PFSK-1 (cell line): ENCODE measurements around the gene TRIM43B.

Source experiments
- POLR2AphosphoS5 ChIP-seq: IDR thresholded peaks from 2 replicates; pipeline ENCODE4 v1.6.1; 2012; ENCODE audit warnings: low read depth, mild to moderate bottlenecking, control low read depth, low read length, moderate library complexity
- SIN3A ChIP-seq: IDR thresholded peaks from 2 replicates; pipeline ENCODE4 v1.6.1; 2012; ENCODE audit warnings: mild to moderate bottlenecking, low read length, moderate library complexity, borderline replicate concordance; ENCODE audit not compliant: insufficient read depth
- TAF1 ChIP-seq: IDR thresholded peaks from 2 replicates; pipeline ENCODE4 v1.6.1; 2012; ENCODE audit warnings: low read length, control low read depth, borderline replicate concordance; ENCODE audit not compliant: insufficient read depth
- TF ChIP-seq, protein P1 (sequence below), 2 experiments: IDR thresholded peaks; 2 replicates each; pipeline versions ENCODE4 v1.6.1 to v1.8.0; 2011 to 2012; ENCODE audit warnings: low read depth in 2 of 2, low read length in 2 of 2, control low read depth in 1 of 2, inconsistent platforms in 1 of 2, mild to moderate bottlenecking in 1 of 2, moderate library complexity in 1 of 2; ENCODE audit not compliant: insufficient read depth in 1 of 2

DNA sequence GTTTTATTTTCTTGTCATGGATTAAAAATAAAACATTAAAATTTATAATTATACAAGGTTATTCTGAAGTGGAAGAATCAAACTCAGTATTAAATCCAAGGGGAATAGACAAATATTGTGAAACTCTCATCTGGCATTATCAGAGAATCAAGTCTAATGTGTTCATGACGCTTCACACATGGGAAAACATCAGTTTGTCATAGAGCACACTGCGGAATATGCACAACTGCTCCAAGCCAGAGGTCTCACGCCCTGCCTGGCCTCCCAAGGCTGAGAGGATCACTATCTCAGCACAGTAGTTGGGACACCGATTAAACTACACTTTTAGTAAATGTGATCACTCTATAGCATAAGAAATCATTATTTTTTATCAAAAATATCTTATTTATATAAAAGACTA, 20.7 kb upstream of the TRIM43B start:
- TF ChIP-seq TAF1: no peak
- TF ChIP-seq, protein P1, sequence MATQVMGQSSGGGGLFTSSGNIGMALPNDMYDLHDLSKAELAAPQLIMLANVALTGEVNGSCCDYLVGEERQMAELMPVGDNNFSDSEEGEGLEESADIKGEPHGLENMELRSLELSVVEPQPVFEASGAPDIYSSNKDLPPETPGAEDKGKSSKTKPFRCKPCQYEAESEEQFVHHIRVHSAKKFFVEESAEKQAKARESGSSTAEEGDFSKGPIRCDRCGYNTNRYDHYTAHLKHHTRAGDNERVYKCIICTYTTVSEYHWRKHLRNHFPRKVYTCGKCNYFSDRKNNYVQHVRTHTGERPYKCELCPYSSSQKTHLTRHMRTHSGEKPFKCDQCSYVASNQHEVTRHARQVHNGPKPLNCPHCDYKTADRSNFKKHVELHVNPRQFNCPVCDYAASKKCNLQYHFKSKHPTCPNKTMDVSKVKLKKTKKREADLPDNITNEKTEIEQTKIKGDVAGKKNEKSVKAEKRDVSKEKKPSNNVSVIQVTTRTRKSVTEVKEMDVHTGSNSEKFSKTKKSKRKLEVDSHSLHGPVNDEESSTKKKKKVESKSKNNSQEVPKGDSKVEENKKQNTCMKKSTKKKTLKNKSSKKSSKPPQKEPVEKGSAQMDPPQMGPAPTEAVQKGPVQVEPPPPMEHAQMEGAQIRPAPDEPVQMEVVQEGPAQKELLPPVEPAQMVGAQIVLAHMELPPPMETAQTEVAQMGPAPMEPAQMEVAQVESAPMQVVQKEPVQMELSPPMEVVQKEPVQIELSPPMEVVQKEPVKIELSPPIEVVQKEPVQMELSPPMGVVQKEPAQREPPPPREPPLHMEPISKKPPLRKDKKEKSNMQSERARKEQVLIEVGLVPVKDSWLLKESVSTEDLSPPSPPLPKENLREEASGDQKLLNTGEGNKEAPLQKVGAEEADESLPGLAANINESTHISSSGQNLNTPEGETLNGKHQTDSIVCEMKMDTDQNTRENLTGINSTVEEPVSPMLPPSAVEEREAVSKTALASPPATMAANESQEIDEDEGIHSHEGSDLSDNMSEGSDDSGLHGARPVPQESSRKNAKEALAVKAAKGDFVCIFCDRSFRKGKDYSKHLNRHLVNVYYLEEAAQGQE (IDR thresholded peaks at IDR 0.05; ENCODE audit: insufficient read depth in 1 of 2, low read depth in 2 of 2, low read length in 2 of 2): no peak
- TF ChIP-seq POLR2AphosphoS5: no peak
- no peak for TF ChIP-seq SIN3A
